PC-9 (cell line): ENCODE results near the gene TRMT112. TPM values are rescaled to one million over a fixed set of nuclear protein-coding genes. Genes with fewer than 3 reads are reported as not detected.

ENCODE experiments used
- BruUV-seq: library from RNA; stranded (reverse); fragments of 400-500 nt; replicated peaks from 2 replicates; lab custom pipeline; 2021; lab: Mats Ljungman, UMichigan
- CTCF ChIA-PET: fragments of 300-600 bp; sonication (Branson Sonifier 250); formaldehyde crosslinking; loops from one replicate; lab custom pipeline; 2022; ENCODE audit warnings: antibody characterized with exemption; lab: Charles Lee
- POLR2A ChIA-PET: fragments of 300-600 bp; sonication (Branson Sonifier 250); formaldehyde crosslinking; loops from one replicate; lab custom pipeline; 2022; ENCODE audit warnings: antibody characterized with exemption; ENCODE audit not compliant: unreplicated experiment; lab: Charles Lee
- DNase-seq, 2 experiments: peaks; one replicate each; pipeline versions ENCODE4 v3.0.0 to v3.0.0-alpha.2; 2015 to 2022; ENCODE audit warnings: mixed read lengths in 1 of 2
- H2AFZ ChIP-seq: fragments of 200-600 bp; sonication (generic); 2 replicates; pipeline ENCODE4 v1.8.1; 2017; ENCODE audit warnings: antibody characterized with exemption
- H3F3A ChIP-seq: fragments of 200-600 bp; sonication (generic); 2 replicates; pipeline ENCODE4 v1.8.1; 2017; ENCODE audit warnings: antibody characterized with exemption, mild to moderate bottlenecking, low read depth; ENCODE audit not compliant: insufficient read depth
- H3K27ac ChIP-seq: fragments of 200-600 bp; sonication (generic); 2 replicates; pipeline ENCODE4 v1.6.1; 2016; ENCODE audit warnings: mixed run types
- H3K27me3 ChIP-seq: fragments of 200-600 bp; sonication (generic); 2 replicates; pipeline ENCODE4 v1.6.1; 2016; ENCODE audit warnings: low read depth, mixed run types; ENCODE audit not compliant: insufficient read depth
- H3K36me3 ChIP-seq: fragments of 200-600 bp; sonication (generic); 2 replicates; pipeline ENCODE4 v1.6.1; 2016; ENCODE audit warnings: low read depth, mixed run types
- H3K4me1 ChIP-seq: fragments of 200-600 bp; sonication (generic); replicated peaks from 2 replicates; pipeline ENCODE4 v1.6.1; 2016; ENCODE audit warnings: mixed run types; ENCODE audit not compliant: insufficient read depth
- H3K4me2 ChIP-seq: fragments of 200-600 bp; sonication (generic); 2 replicates; pipeline ENCODE4 v1.6.1; 2017; ENCODE audit warnings: mixed run types
- H3K4me3 ChIP-seq: fragments of 200-600 bp; sonication (generic); 2 replicates; pipeline ENCODE4 v1.6.1; 2016; ENCODE audit warnings: mixed run types
- H3K79me2 ChIP-seq: fragments of 200-600 bp; sonication (generic); 2 replicates; pipeline ENCODE4 v1.6.1; 2017; ENCODE audit warnings: low read depth, mixed run types
- H3K9me2 ChIP-seq: fragments of 200-600 bp; sonication (generic); 2 replicates; pipeline ENCODE4 v1.8.1; 2017; ENCODE audit warnings: mild to moderate bottlenecking; ENCODE audit not compliant: insufficient read depth
- H3K9me3 ChIP-seq: fragments of 200-600 bp; sonication (generic); 2 replicates; pipeline ENCODE4 v1.8.1; 2016; ENCODE audit warnings: low read depth; ENCODE audit not compliant: insufficient read depth
- H4K20me1 ChIP-seq: fragments of 200-600 bp; sonication (generic); 2 replicates; pipeline ENCODE4 v1.8.1; 2017; ENCODE audit not compliant: insufficient read depth
- EZH2 ChIP-seq: fragments of 200-600 bp; sonication (generic); IDR thresholded peaks from 2 replicates; pipeline ENCODE4 v1.8.0; 2017; ENCODE audit warnings: antibody characterized with exemption, low read depth
- intact Hi-C: fragments of 100-400 bp; cut with micrococcal nuclease; formaldehyde crosslinking; loops from one replicate; pipeline ENCODE4 v1.10.0; 2022; ENCODE audit not compliant: unreplicated experiment
- total RNA-seq: library from RNA; stranded (reverse); gene quantifications from 2 replicates; pipeline ENCODE4 v1.2.3, GENCODE V29; 2021
- TF ChIP-seq, protein P1 (sequence below): fragments of 200-600 bp; sonication (generic); conservative IDR thresholded peaks from 2 replicates; pipeline ENCODE4 v1.6.1; 2017; ENCODE audit warnings: mixed run types, antibody characterized with exemption, mild to moderate bottlenecking, moderate library complexity

TRMT112 gene
- total RNA-seq, 1 experiment from 2014 or later: 275 TPM

DNA sequence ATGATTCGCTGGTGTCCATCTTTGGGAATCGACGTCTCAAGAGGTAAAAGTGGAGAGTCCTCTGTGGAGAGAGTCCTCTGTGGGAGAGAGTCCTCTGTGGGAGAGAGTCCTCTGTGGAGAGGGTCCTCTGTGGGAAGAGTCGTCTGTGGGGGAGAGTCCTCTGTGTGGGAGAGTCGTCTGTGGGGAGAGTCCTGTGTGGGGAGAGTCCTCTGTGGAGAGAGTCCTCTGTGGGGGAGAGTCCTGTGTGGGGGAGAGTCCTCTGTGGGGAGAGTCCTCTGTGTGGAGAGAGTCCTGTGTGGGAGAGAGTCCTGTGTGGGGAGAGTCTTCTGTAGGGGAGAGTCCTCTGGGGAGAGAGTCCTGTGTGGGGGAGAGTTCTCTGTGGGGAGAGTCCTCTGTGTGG, 3.7 kb upstream of the TRMT112 start:
- Histone ChIP-seq H3K9me3 (no peaks in the 10 kb centered on the region), H3K36me3 (peaks cover 7% of the 10 kb centered on the region; the same call in 1 of the 2 replicates), H2AFZ (no peak overlapping the region), H3K79me2 (peaks cover 35% of the 10 kb centered on the region), H3K4me1 (peaks cover 39% of the 10 kb centered on the region), H3F3A (peaks cover 46% of the 10 kb centered on the region), H3K27me3 (no peaks in the 10 kb centered on the region), H3K4me2 (peak overlapping the region; percentile 23; the same call in 1 of the 2 replicates), H3K27ac (peak overlapping the region; percentile 46), H4K20me1 (peaks cover 5% of the 10 kb centered on the region; the same call in 1 of the 2 replicates), H3K9me2 (no peaks in the 10 kb centered on the region), H3K4me3 (no peak overlapping the region)
- no peak for TF ChIP-seq EZH2
- TF ChIP-seq, protein P1, sequence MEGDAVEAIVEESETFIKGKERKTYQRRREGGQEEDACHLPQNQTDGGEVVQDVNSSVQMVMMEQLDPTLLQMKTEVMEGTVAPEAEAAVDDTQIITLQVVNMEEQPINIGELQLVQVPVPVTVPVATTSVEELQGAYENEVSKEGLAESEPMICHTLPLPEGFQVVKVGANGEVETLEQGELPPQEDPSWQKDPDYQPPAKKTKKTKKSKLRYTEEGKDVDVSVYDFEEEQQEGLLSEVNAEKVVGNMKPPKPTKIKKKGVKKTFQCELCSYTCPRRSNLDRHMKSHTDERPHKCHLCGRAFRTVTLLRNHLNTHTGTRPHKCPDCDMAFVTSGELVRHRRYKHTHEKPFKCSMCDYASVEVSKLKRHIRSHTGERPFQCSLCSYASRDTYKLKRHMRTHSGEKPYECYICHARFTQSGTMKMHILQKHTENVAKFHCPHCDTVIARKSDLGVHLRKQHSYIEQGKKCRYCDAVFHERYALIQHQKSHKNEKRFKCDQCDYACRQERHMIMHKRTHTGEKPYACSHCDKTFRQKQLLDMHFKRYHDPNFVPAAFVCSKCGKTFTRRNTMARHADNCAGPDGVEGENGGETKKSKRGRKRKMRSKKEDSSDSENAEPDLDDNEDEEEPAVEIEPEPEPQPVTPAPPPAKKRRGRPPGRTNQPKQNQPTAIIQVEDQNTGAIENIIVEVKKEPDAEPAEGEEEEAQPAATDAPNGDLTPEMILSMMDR: no peak
- ChIA-PET POLR2A (interaction anchor here (0.6 to 0.7 kb wide), 3 partner anchors 10 to 1101 kb away, joined by 5 to 10 read pairs (median 8); partner anchors contain the start of gene NEAT1), CTCF (interaction anchor here (0.7 to 1.3 kb wide), 3 partner anchors 11 to 34 kb away, joined by 4 to 13 read pairs (median 7); no protein-coding TSS in a partner anchor)
- DNase-seq: peak in 1 of 2 experiments; percentile 32
- BruUV-seq: no TSS peak
- intact Hi-C loops: loop anchor here (1.0 kb wide), 1 partner anchor 11 kb away; no protein-coding TSS in a partner anchor

DNA sequence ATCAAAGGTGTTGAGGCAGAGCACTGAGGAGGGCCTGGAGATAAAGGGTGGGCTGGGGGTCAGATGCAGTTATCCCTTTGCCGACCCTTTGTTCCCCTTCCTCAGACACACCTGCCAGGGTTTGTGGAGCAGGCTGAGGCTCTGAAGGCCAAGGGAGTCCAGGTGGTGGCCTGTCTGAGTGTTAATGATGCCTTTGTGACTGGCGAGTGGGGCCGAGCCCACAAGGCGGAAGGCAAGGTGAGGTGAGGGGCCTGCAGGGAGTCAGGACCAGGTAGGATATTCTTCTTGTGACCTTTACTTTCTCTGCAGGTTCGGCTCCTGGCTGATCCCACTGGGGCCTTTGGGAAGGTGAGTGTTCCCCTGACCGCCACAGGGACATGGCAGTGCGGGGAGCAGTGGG, 3.2 kb upstream of the TRMT112 start:
- peaks cover 5% of the 10 kb centered on the region; the same call in 1 of the 2 replicates for H4K20me1 ChIP-seq
- CTCF ChIA-PET: no interaction called here
- POLR2A ChIA-PET: no interaction called here
- no peaks in the 10 kb centered on the region for H3K9me3 ChIP-seq
- peaks cover 7% of the 10 kb centered on the region; the same call in 1 of the 2 replicates for H3K36me3 ChIP-seq
- H3F3A ChIP-seq: peaks cover 49% of the 10 kb centered on the region
- no peak overlapping the region for H3K4me2 ChIP-seq
- no peak overlapping the region for H3K4me3 ChIP-seq
- no peaks in the 10 kb centered on the region for H3K27me3 ChIP-seq
- intact Hi-C loops: no loop called here
- H3K79me2 ChIP-seq: peaks cover 39% of the 10 kb centered on the region
- H3K27ac ChIP-seq: peak overlapping the region; percentile 46; the same call in 1 of the 2 replicates
- no TSS peak for BruUV-seq
- DNase-seq: peak in 1 of 2 experiments; percentile 33
- H3K9me2 ChIP-seq: no peaks in the 10 kb centered on the region
- no peak overlapping the region for H2AFZ ChIP-seq
- TF ChIP-seq, protein P1: no peak
- TF ChIP-seq EZH2: no peak
- H3K4me1 ChIP-seq: peaks cover 44% of the 10 kb centered on the region

DNA sequence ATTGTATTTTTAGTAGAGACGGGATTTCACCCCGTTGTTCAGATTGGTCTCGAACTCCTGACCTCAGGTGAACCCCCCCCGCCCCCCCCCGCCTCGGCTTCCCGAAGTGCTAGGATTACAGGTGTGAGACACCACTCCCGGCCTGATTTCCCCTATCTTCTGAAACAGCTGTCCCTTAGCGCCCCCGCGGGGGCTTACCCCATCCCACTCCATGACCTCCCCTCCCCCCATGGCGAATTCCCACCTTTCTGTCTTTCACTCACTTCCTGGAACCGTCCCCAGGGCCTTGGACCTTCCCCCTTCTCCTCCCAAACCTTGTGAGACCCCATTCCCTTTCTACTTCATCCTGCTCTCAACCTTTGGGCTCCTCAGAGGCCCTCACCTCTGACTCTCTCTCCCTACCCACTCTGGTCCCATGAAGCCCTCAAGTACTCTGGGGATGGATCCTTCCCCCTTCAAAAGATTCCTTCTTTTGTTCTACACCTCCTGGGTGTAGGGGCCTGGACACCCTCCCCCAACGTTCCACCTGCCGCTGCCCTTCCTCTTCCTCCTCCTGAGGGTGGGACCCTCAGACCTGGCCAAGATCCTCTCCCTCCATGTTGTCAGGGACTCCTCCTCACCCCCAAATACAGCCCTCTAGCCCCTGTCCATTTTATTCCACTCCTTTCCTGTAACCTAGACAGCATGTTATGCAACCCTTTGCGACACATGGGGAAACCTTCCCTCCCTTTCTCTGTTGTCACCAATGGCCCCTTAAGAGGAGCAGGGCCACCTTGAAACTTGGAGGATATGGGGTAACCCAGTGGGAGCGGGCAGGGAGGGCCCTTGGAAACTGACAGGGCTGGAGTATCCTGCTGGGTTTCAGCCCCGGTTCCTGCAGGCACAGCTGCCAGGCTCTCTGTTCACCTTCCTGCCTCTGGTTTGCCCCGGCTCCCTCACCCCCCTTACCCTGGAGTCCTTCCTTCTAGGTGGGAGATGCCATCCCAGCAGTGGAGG, 1.7 kb upstream of the TRMT112 start:
- Histone ChIP-seq H3K4me3 (peak overlapping the region; percentile 69), H3F3A (peaks cover 56% of the 10 kb centered on the region), H3K4me1 (peaks cover 47% of the 10 kb centered on the region), H2AFZ (peak overlapping the region; percentile 70), H3K79me2 (peaks cover 44% of the 10 kb centered on the region), H4K20me1 (peaks cover 5% of the 10 kb centered on the region; the same call in 1 of the 2 replicates), H3K4me2 (peak overlapping the region; percentile 79), H3K27me3 (no peaks in the 10 kb centered on the region), H3K9me3 (no peaks in the 10 kb centered on the region), H3K36me3 (peaks cover 7% of the 10 kb centered on the region; the same call in 1 of the 2 replicates), H3K9me2 (no peaks in the 10 kb centered on the region), H3K27ac (peak overlapping the region; percentile 87)
- CTCF ChIA-PET: interaction anchor here (0.6 to 2.4 kb wide), 4 partner anchors 13 to 425 kb away, joined by 3 to 55 read pairs (median 6); no protein-coding TSS in a partner anchor
- intact Hi-C loops: loop anchor here (1.0 to 2.0 kb wide), 4 partner anchors 14 to 334 kb away; partner anchors contain the start of gene ESRRA
- peak in 1 of 2 experiments; percentile 37 for DNase-seq
- POLR2A ChIA-PET: interaction anchor here (2.0 kb wide), 1 partner anchor 36 kb away, joined by 38 read pairs; no protein-coding TSS in a partner anchor
- no peak for TF ChIP-seq EZH2
- TF ChIP-seq, protein P1: no peak
- BruUV-seq: TSS peak; percentile 40
